K562 (cell line): ENCODE data around the gene PLXDC2.

Source experiments
- ATF2 ChIP-seq: sonication (generic); formaldehyde crosslinking; IDR thresholded peaks from 2 replicates; pipeline ENCODE4 v1.8.1; 2022; ENCODE audit warnings: missing genetic modification reagents
- CTCF ChIP-seq, 3 experiments: IDR thresholded peaks in 2 of 3; conservative IDR thresholded peaks in 1 of 3; 2 replicates each; pipeline ENCODE4 v1.5.1; 2011 to 2012; ENCODE audit warnings: low read length in 3 of 3, mild to moderate bottlenecking in 3 of 3, control low read depth in 2 of 3, improper control_type of control experiment in 1 of 3, inconsistent platforms in 1 of 3, low read depth in 1 of 3, mixed read lengths in 1 of 3, moderate library complexity in 1 of 3; ENCODE audit not compliant: insufficient read depth in 2 of 3
- ETS1 ChIP-seq: conservative IDR thresholded peaks from 2 replicates; pipeline ENCODE4 v1.6.1; 2011; ENCODE audit warnings: low read depth, mild to moderate bottlenecking, low read length; ENCODE audit not compliant: control insufficient read depth
- EZH2 ChIP-seq: IDR thresholded peaks from 2 replicates; pipeline ENCODE4 v1.6.1; 2012; ENCODE audit warnings: low read depth, mild to moderate bottlenecking, inconsistent platforms, low read length, borderline replicate concordance
- FOSL1 ChIP-seq: fragments of 200-800 bp; sonication (Bioruptor generic); conservative IDR thresholded peaks from 2 replicates; pipeline ENCODE4 v1.6.1; 2016; ENCODE audit warnings: missing genetic modification characterization, missing compliant biosample characterization
- L3MBTL2 ChIP-seq: fragments of 450-650 bp; IDR thresholded peaks from 2 replicates; pipeline ENCODE4 v1.6.1; 2016; ENCODE audit warnings: mild to moderate bottlenecking, moderate library complexity
- POLR2A ChIP-seq: fragments of 450-650 bp; conservative IDR thresholded peaks from 2 replicates; pipeline ENCODE4 v1.6.1; 2016
- SIX5 ChIP-seq, 2 experiments: IDR thresholded peaks; 2 replicates each; pipeline ENCODE4 v1.6.1; 2011; ENCODE audit warnings: low read length in 2 of 2, borderline replicate concordance in 1 of 2, low read depth in 1 of 2, mild to moderate bottlenecking in 1 of 2, moderate library complexity in 1 of 2; ENCODE audit not compliant: insufficient read depth in 1 of 2
- SMC3 ChIP-seq: conservative IDR thresholded peaks from 2 replicates; pipeline ENCODE4 v1.6.1; 2011; ENCODE audit warnings: low read depth, low read length, improper control_type of control experiment; ENCODE audit not compliant: insufficient read depth
- USF1 ChIP-seq: sonication (generic); formaldehyde crosslinking; IDR thresholded peaks from 2 replicates; pipeline ENCODE4 v1.9.0; 2022; ENCODE audit warnings: mild to moderate bottlenecking, missing genetic modification reagents
- ZBTB2 ChIP-seq: fragments of 450-650 bp; IDR thresholded peaks from 2 replicates; pipeline ENCODE4 v1.6.1; 2016; ENCODE audit warnings: antibody characterized with exemption
- ZNF232 ChIP-seq: sonication (generic); formaldehyde crosslinking; IDR thresholded peaks from 2 replicates; pipeline ENCODE4 v1.8.0; 2022; ENCODE audit warnings: mild to moderate bottlenecking, missing genetic modification reagents

- TF ChIP-seq ETS1 (no peak), CTCF (IDR thresholded peaks at IDR 0.05 in 2 of 3, conservative IDR thresholded peaks at IDR 0.05 in 1 of 3; ENCODE audit: insufficient read depth in 2 of 3, low read depth in 1 of 3, low read length in 3 of 3) (no peak), SMC3 (no peak), ATF2 (CRISPR knock-in tag) (no peak), ZBTB2 (no peak), USF1 (CRISPR knock-in tag) (no peak), SIX5 (IDR thresholded peaks at IDR 0.05; ENCODE audit: borderline replicate concordance in 1 of 2, insufficient read depth in 1 of 2, low read depth in 1 of 2, low read length in 2 of 2) (no peak), ZNF232 (no peak), FOSL1 (no peak), L3MBTL2 (no peak), EZH2 (no peak), POLR2A (no peak)
Measured at GRCh38 chr10:20110125-20111100, 294.2 kb downstream of the PLXDC2 start.
